ENCODE data around the gene ARPC1A.
A peak's percentile ranks its signal among the peaks of the same experiment; 100 is the strongest.
"Not testable (repeated sequence)": the region's sequence is repeated elsewhere in the genome, so short reads cannot be mapped to it uniquely, and the experiment has no call there.

The ARPC1A gene

GRCh38 chr7:99375070-99375807 is 49.5 kb downstream of the ARPC1A start:
- H3K4me3 ChIP-seq (ENCODE audit: low read depth, low read length) = peak overlapping the region; percentile 72
- TF ChIP-seq CTCF (conservative IDR thresholded peaks at IDR 0.05; ENCODE audit: low read depth, low read length) = no peak

GRCh38 chr7:99379043-99379577 is 53.4 kb downstream of the ARPC1A start:
- DNase-seq (ENCODE audit: low read depth) = peak; percentile 90
- H3K4me3 ChIP-seq (ENCODE audit: low read depth, low read length) = no peak overlapping the region

More at GRCh38 chr7:99375070-99375807, 49.5 kb downstream of the ARPC1A start:
- peak; percentile 61 for DNase-seq (ENCODE audit: low read depth)

GRCh38 chr7:99379693-99380031 is 54.0 kb downstream of the ARPC1A start:
- not testable (repeated sequence) for H3K4me3 ChIP-seq (ENCODE audit: low read depth, low read length); DNase-seq (ENCODE audit: low read depth)

More at GRCh38 chr7:99379043-99379577, 53.4 kb downstream of the ARPC1A start:
- TF ChIP-seq CTCF (conservative IDR thresholded peaks at IDR 0.05; ENCODE audit: low read depth, low read length) = no peak

GRCh38 chr7:99380032-99380822 is 54.5 kb downstream of the ARPC1A start:
- H3K4me3 ChIP-seq (ENCODE audit: low read depth, low read length) = no peak overlapping the region
- TF ChIP-seq CTCF (conservative IDR thresholded peaks at IDR 0.05; ENCODE audit: low read depth, low read length) = no peak
- peak; percentile 62 for DNase-seq (ENCODE audit: low read depth)

- H3K4me3 ChIP-seq (ENCODE audit: low read depth, low read length) = no peak overlapping the region
- peak; percentile 58 for DNase-seq (ENCODE audit: low read depth)
- no peak for TF ChIP-seq CTCF (conservative IDR thresholded peaks at IDR 0.05; ENCODE audit: low read depth, low read length)
Observed at GRCh38 chr7:99380823-99381663, 55.3 kb downstream of the ARPC1A start.

- H3K4me3 ChIP-seq (ENCODE audit: low read depth, low read length) = no peak overlapping the region
- no peak for DNase-seq (ENCODE audit: low read depth)
- TF ChIP-seq CTCF (conservative IDR thresholded peaks at IDR 0.05; ENCODE audit: low read depth, low read length) = no peak
Observed at GRCh38 chr7:99381664-99382075, 56.0 kb downstream of the ARPC1A start.

- no peak overlapping the region for H3K4me3 ChIP-seq (ENCODE audit: low read depth, low read length)
- DNase-seq (ENCODE audit: low read depth) = no peak
- TF ChIP-seq CTCF (conservative IDR thresholded peaks at IDR 0.05; ENCODE audit: low read depth, low read length) = no peak
Observed at GRCh38 chr7:99383203-99383602, 57.5 kb downstream of the ARPC1A start.

All from choroid plexus epithelial cell (primary cell).